HG03457 (cell line): ENCODE results near the gene HUNK.

Source experiments
- ATAC-seq: cut with Tn5 transposase; IDR thresholded peaks from one replicate; pipeline ENCODE4 v1.9.1; 2021; ENCODE audit warnings: moderate number of reproducible peaks; ENCODE audit not compliant: unreplicated experiment

Gene HUNK

GRCh38 chr21:31895077-31895835 lies 22.4 kb downstream of the HUNK start:
- ATAC-seq, result no peak

- no peak for ATAC-seq
These were observed 23.2 kb downstream of the HUNK start for GRCh38 chr21:31896019-31896418.

- ATAC-seq, result no peak
These were observed 24.5 kb downstream of the HUNK start for GRCh38 chr21:31897311-31897710.

GRCh38 chr21:31898933-31899630 lies 26.3 kb downstream of the HUNK start:
- no peak for ATAC-seq

- ATAC-seq, result no peak
These were observed 27.5 kb downstream of the HUNK start for GRCh38 chr21:31900121-31900895.

GRCh38 chr21:31901315-31901714 lies 28.5 kb downstream of the HUNK start:
- ATAC-seq, result no peak

- ATAC-seq, result no peak
These were observed 29.6 kb downstream of the HUNK start for GRCh38 chr21:31902438-31902837.

GRCh38 chr21:31903896-31904295 lies 31.1 kb downstream of the HUNK start:
- no peak for ATAC-seq

GRCh38 chr21:31905503-31906451 lies 33.0 kb downstream of the HUNK start:
- no peak for ATAC-seq

- no peak for ATAC-seq
These were observed 35.5 kb downstream of the HUNK start for GRCh38 chr21:31908106-31909031.

- ATAC-seq, result no peak
These were observed 36.6 kb downstream of the HUNK start for GRCh38 chr21:31909153-31910073.

GRCh38 chr21:31910074-31910470 lies 37.3 kb downstream of the HUNK start:
- no peak for ATAC-seq

- no peak for ATAC-seq
These were observed 38.5 kb downstream of the HUNK start for GRCh38 chr21:31911138-31911907.

- no peak for ATAC-seq
These were observed 39.7 kb downstream of the HUNK start for GRCh38 chr21:31912501-31912900.

- ATAC-seq, result no peak
These were observed 40.4 kb downstream of the HUNK start for GRCh38 chr21:31913182-31913608.

GRCh38 chr21:31914472-31914871 lies 41.7 kb downstream of the HUNK start:
- no peak for ATAC-seq

GRCh38 chr21:31915566-31915965 lies 42.7 kb downstream of the HUNK start:
- ATAC-seq, result no peak

- no peak for ATAC-seq
These were observed 44.3 kb downstream of the HUNK start for GRCh38 chr21:31917108-31917507.
